K562 (cell line): ENCODE measurements around the gene KCNQ5. TPM values are rescaled to one million over a fixed set of nuclear protein-coding genes. Genes with fewer than 3 reads are reported as not detected.

Source experiments
- ATAC-seq: fragments of 200-7000 bp; cut with Tn5 transposase; 3 replicates; pipeline ENCODE4 v1.9.1; 2020; ENCODE audit warnings: moderate library complexity
- BruUV-seq: library from RNA; stranded (reverse); fragments of 400-500 nt; replicated peaks from 2 replicates; lab custom pipeline; 2021; lab: Mats Ljungman, UMichigan
- CTCF ChIA-PET: fragments of 300-600 bp; formaldehyde crosslinking; extraction: SDS; loops from one replicate; lab custom pipeline; 2021; ENCODE audit warnings: low intra/inter-chr PET ratio; lab: Yijun Ruan, JAX
- POLR2A ChIA-PET: fragments of 300-600, 350-650 bp; sonication (Branson Sonifier 250); formaldehyde crosslinking; extraction: SDS; loops from one replicate; lab custom pipeline; 2021; ENCODE audit warnings: antibody characterized with exemption, inconsistent platforms; lab: Yijun Ruan, JAX
- DNase-seq, 4 experiments: peaks; one replicate each; pipeline versions ENCODE4 v3.0.0 to v3.0.0-alpha.2; 2011 to 2018; ENCODE audit warnings: low spot score in 3 of 4, mixed read lengths in 3 of 4; ENCODE audit errors: extremely low read depth in 1 of 4
- FAIRE-seq: peaks from 2 replicates; lab custom pipeline; 2011; peaks lifted over from hg19 to GRCh38; lab: Jason Lieb, UNC
- H2AFZ ChIP-seq: 2 replicates; pipeline ENCODE4 v1.6.0; 2011; ENCODE audit warnings: low read depth, low read length, control low read depth, inconsistent platforms
- H3K27ac ChIP-seq: fragments of 200-600 bp; 3 replicates; pipeline ENCODE4 v1.8.0; 2011; ENCODE audit warnings: low read depth, mild to moderate bottlenecking, control low read depth, inconsistent platforms, low read length, moderate library complexity, mixed read lengths; ENCODE audit errors: extremely low read depth
- H3K27me3 ChIP-seq, 2 experiments: fragments of 300-600 bp in 1 of 2; 2 replicates in 1 of 2; 3 replicates in 1 of 2; pipeline versions ENCODE4 v1.6.0 to v1.8.0; 2011; ENCODE audit warnings: inconsistent platforms in 2 of 2, low read length in 2 of 2, mild to moderate bottlenecking in 1 of 2, mixed read lengths in 1 of 2, moderate library complexity in 1 of 2; ENCODE audit not compliant: control insufficient read depth in 2 of 2, insufficient read depth in 2 of 2
- H3K36me3 ChIP-seq: fragments of 300-600 bp; 3 replicates; pipeline ENCODE4 v1.8.0; 2011; ENCODE audit warnings: mild to moderate bottlenecking, low read length, inconsistent platforms; ENCODE audit not compliant: control insufficient read depth, insufficient read depth
- H3K4me1 ChIP-seq, 2 experiments: fragments of 200-600 bp in 1 of 2; replicated peaks in 1 of 2; 2 replicates in 1 of 2; 3 replicates in 1 of 2; pipeline versions ENCODE4 v1.5.1 to v1.8.0; 2011; ENCODE audit warnings: inconsistent platforms in 2 of 2, low read length in 2 of 2, mild to moderate bottlenecking in 1 of 2, mixed read lengths in 1 of 2, moderate library complexity in 1 of 2; ENCODE audit not compliant: control insufficient read depth in 2 of 2, insufficient read depth in 2 of 2
- H3K4me2 ChIP-seq: 2 replicates; pipeline ENCODE4 v1.6.1; 2011; ENCODE audit warnings: low read length, control low read depth, inconsistent platforms, mixed read lengths; ENCODE audit not compliant: insufficient read depth
- H3K4me3 ChIP-seq: fragments of 200-600 bp; sonication (generic), shearing (Covaris generic); 2 replicates; pipeline ENCODE4 v1.5.1; 2016; ENCODE audit warnings: control low read depth, inconsistent platforms
- H3K79me2 ChIP-seq: fragments of 200-600 bp; 3 replicates; pipeline ENCODE4 v1.8.0; 2011; ENCODE audit warnings: low read length, inconsistent platforms; ENCODE audit not compliant: control insufficient read depth, insufficient read depth
- H3K9ac ChIP-seq, 2 experiments: 2 replicates each; pipeline versions ENCODE4 v1.6.0 to v1.6.1; 2011; ENCODE audit warnings: low read depth in 2 of 2, low read length in 2 of 2, control low read depth in 1 of 2, inconsistent platforms in 1 of 2, mild to moderate bottlenecking in 1 of 2, mixed read lengths in 1 of 2; ENCODE audit not compliant: insufficient read depth in 1 of 2
- H3K9me1 ChIP-seq: one replicate; pipeline ENCODE4 v1.6.0; 2011; ENCODE audit warnings: inconsistent platforms, mild to moderate bottlenecking, low read length, moderate library complexity; ENCODE audit not compliant: control insufficient read depth, insufficient read depth
- H3K9me3 ChIP-seq: replicated peaks from 2 replicates; pipeline ENCODE4 v1.5.1; 2011; ENCODE audit warnings: low read depth, low read length, inconsistent platforms; ENCODE audit not compliant: control insufficient read depth, insufficient read depth
- H4K20me1 ChIP-seq: replicated peaks from 2 replicates; pipeline ENCODE4 v1.6.1; 2011; ENCODE audit warnings: low read length, inconsistent platforms, mixed read lengths; ENCODE audit not compliant: control insufficient read depth, insufficient read depth
- ASH1L ChIP-seq: fragments of 450-650 bp; IDR thresholded peaks from 2 replicates; pipeline ENCODE4 v1.6.1; 2018; ENCODE audit warnings: borderline replicate concordance, mild to moderate bottlenecking, low read depth; ENCODE audit not compliant: partially characterized antibody
- BHLHE40 ChIP-seq: IDR thresholded peaks from 2 replicates; pipeline ENCODE4 v1.6.1; 2011; ENCODE audit warnings: low read length, improper control_type of control experiment
- EP400 ChIP-seq: fragments of 450-650 bp; IDR thresholded peaks from 2 replicates; pipeline ENCODE4 v1.6.1; 2017; ENCODE audit warnings: antibody characterized with exemption, mild to moderate bottlenecking, moderate library complexity
- JUND ChIP-seq, 2 experiments: IDR thresholded peaks; 2 replicates in 1 of 2; 3 replicates in 1 of 2; pipeline ENCODE4 v1.6.1; 2011; ENCODE audit warnings: borderline replicate concordance in 2 of 2, low read depth in 2 of 2, low read length in 2 of 2, improper control_type of control experiment in 1 of 2, missing biosample characterization in 1 of 2, missing genetic modification characterization in 1 of 2, missing genetic modification reagents in 1 of 2
- LARP7 ChIP-seq: fragments of 450-650 bp; IDR thresholded peaks from 2 replicates; pipeline ENCODE4 v1.6.1; 2016
- NFIC ChIP-seq: fragments of 450-650 bp; IDR thresholded peaks from 2 replicates; pipeline ENCODE4 v1.6.1; 2017; ENCODE audit warnings: mild to moderate bottlenecking, inconsistent platforms
- NR2C1 ChIP-seq, 2 experiments: fragments of 450-650 bp; IDR thresholded peaks; 2 replicates each; pipeline ENCODE4 v1.6.1; 2017; ENCODE audit warnings: mild to moderate bottlenecking in 2 of 2, antibody characterized with exemption in 1 of 2, inconsistent platforms in 1 of 2, missing compliant biosample characterization in 1 of 2, missing genetic modification characterization in 1 of 2
- POLR3G ChIP-seq: IDR thresholded peaks from 2 replicates; pipeline ENCODE4 v1.6.1; 2011; ENCODE audit not compliant: insufficient read length, insufficient replicate concordance; ENCODE audit errors: extremely low read depth
- RBM22 ChIP-seq: fragments of 200-400 bp; formaldehyde crosslinking; IDR thresholded peaks from 2 replicates; pipeline ENCODE4 v1.6.1; 2018; ENCODE audit warnings: low read length, low read depth; ENCODE audit not compliant: poor library complexity, severe bottlenecking
- ZBTB17 ChIP-seq: fragments of 450-650 bp; formaldehyde crosslinking; IDR thresholded peaks from 2 replicates; pipeline ENCODE4 v1.4.0; 2020; ENCODE audit warnings: mild to moderate bottlenecking
- ZNF639 ChIP-seq, 2 experiments: fragments of 200-800 bp in 1 of 2; sonication (Bioruptor generic) in 1 of 2; sonication (generic) in 1 of 2; formaldehyde crosslinking in 1 of 2; IDR thresholded peaks in 1 of 2; conservative IDR thresholded peaks in 1 of 2; 2 replicates each; pipeline versions ENCODE4 v1.5.0 to v1.6.1; 2016 to 2020; ENCODE audit warnings: missing compliant biosample characterization in 1 of 2, missing genetic modification characterization in 1 of 2, missing genetic modification reagents in 1 of 2
- ZNF644 ChIP-seq: fragments of 200-800 bp; sonication (Bioruptor generic); IDR thresholded peaks from 2 replicates; pipeline ENCODE4 v1.6.1; 2016; ENCODE audit warnings: low read depth, missing genetic modification characterization, missing compliant biosample characterization
- ZNF766 ChIP-seq: fragments of 200-800 bp; sonication (Bioruptor generic); conservative IDR thresholded peaks from 2 replicates; pipeline ENCODE4 v1.6.1; 2016; ENCODE audit warnings: missing genetic modification characterization, missing compliant biosample characterization
- WGBS: fragments of 100-300 bp; shearing (Covaris generic); methylation state at CpG from one replicate; pipeline ENCODE4 v1.1.6; 2016; ENCODE audit warnings: low coverage, mixed read lengths; ENCODE audit not compliant: insufficient coverage; ENCODE audit errors: missing lambda C conversion rate; 5-methylcytosine and 5-hydroxymethylcytosine counted together
- in situ Hi-C: fragments of 300-500 bp; cut with MboI; formaldehyde crosslinking; loops from 4 replicates; pipeline ENCODE4 v1.15.0; 2018; ENCODE audit warnings: inconsistent platforms, mixed read lengths
- intact Hi-C: fragments of 100-400 bp; cut with micrococcal nuclease; formaldehyde crosslinking; loops from 2 replicates; pipeline ENCODE4 v1.14.2; 2022
- polyA plus RNA-seq, 8 experiments: library from polyadenylated mRNA; depleted of rRNA in 4 of 8; stranded (reverse) in 5 of 8; unstranded in 3 of 8; fragments of >200 nt; fragmentation: Nextera tagmentation in 2 of 8; fragmentation: Illumina TruSeq in 1 of 8; extraction: Ambion mirVana in 2 of 8; extraction: Trizol in 1 of 8; gene quantifications; 2 replicates each; pipeline versions ENCODE4 v1.2.1 to v1.2.3, GENCODE V29; 2011 to 2014; ENCODE audit warnings: inconsistent platforms in 1 of 8, missing spikeins in 1 of 8
- total RNA-seq, 7 experiments: library from RNA; depleted of rRNA in 6 of 7; stranded (reverse); fragments of >200 nt in 6 of 7; fragmentation: Illumina TruSeq in 2 of 7; extraction: Trizol in 2 of 7; gene quantifications; 2 replicates each; pipeline versions ENCODE4 v1.2.1 to v1.2.3, GENCODE V29; 2011 to 2021; ENCODE audit warnings: low replicate concordance in 1 of 7
- TF ChIP-seq, protein P1 (sequence below): fragments of 450-650 bp; IDR thresholded peaks from 2 replicates; pipeline ENCODE4 v1.6.1; 2016; ENCODE audit warnings: missing biosample characterization, missing genetic modification characterization
- TF ChIP-seq, protein P2 (sequence below): fragments of 250-450 bp; sonication (Bioruptor Pico); IDR thresholded peaks from 2 replicates; pipeline ENCODE4 v1.9.0; 2021; ENCODE audit warnings: mild to moderate bottlenecking, inconsistent platforms
- TF ChIP-seq, protein P3 (sequence below): fragments of 250-450 bp; sonication (Bioruptor Pico); IDR thresholded peaks from 2 replicates; pipeline ENCODE4 v1.6.1; 2021; ENCODE audit warnings: mild to moderate bottlenecking

KCNQ5 gene
- total and polyA plus RNA-seq, 9 of the 15 experiments (the other 6 are each of a cell fraction or from before 2014, with no cell fraction given), result 0.31 to 5.9 (median 2.6) TPM

- TF ChIP-seq JUND (IDR thresholded peaks at IDR 0.05; ENCODE audit: borderline replicate concordance, low read depth, low read length) (no peak), JUND (tag; IDR thresholded peaks at IDR 0.05; ENCODE audit: borderline replicate concordance, low read depth, low read length) (no peak), EP400 (no peak), ASH1L (no peak), RBM22 (no peak), ZBTB17 (CRISPR knock-in tag) (no peak)
- TF ChIP-seq, protein P1, sequence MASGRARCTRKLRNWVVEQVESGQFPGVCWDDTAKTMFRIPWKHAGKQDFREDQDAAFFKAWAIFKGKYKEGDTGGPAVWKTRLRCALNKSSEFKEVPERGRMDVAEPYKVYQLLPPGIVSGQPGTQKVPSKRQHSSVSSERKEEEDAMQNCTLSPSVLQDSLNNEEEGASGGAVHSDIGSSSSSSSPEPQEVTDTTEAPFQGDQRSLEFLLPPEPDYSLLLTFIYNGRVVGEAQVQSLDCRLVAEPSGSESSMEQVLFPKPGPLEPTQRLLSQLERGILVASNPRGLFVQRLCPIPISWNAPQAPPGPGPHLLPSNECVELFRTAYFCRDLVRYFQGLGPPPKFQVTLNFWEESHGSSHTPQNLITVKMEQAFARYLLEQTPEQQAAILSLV, result no peak
Measured at GRCh38 chr6:73083886-73084285, 462.0 kb downstream of the KCNQ5 start (continued).

DNA sequence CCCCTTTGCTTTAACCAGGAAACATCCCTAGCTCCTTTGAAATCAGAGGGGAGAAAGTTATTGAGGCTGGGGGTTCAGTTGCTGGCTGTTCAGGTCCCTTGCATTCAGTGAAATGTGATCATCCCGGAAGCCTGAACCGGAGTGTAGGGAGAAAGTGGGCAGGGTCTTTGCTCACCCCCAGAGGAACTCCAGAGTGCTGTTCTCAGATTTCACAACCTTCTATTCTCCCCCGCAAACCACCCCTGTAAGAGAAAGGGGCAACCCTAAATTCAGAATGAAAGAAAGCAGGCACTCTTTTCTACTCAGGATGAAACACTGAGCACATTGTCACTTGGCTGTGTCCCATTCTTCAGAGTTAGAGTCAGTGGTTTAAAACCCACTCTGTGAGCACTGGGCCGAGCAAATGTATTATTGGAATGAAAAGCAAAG lies 463.6 kb downstream of the KCNQ5 start:
- Histone ChIP-seq H3K4me2 (no peak overlapping the region), H3K79me2 (no peaks in the 10 kb centered on the region), H2AFZ (no peak overlapping the region), H3K9ac (no peak overlapping the region), H3K4me3 (no peak overlapping the region), H3K4me1 (no peaks in the 10 kb centered on the region), H3K36me3 (no peaks in the 10 kb centered on the region), H3K27ac (no peak overlapping the region), H3K9me3 (no peaks in the 10 kb centered on the region), H3K9me1 (no peaks in the 10 kb centered on the region), H4K20me1 (no peaks in the 10 kb centered on the region), H3K27me3 (no peaks in the 10 kb centered on the region)
- ATAC-seq, result no peak
- ChIA-PET CTCF (no interaction called here), POLR2A (no interaction called here)
- BruUV-seq, result no TSS peak
- in situ Hi-C loops (no loop called here), intact Hi-C loops (no loop called here)
- 12% methylated on average over 4 of the region's 4 CpGs for whole genome bisulfite sequencing
- FAIRE-seq, result no peak
- no peak for DNase-seq
- TF ChIP-seq LARP7 (no peak), ZNF644 (tag) (no peak), NR2C1 (IDR thresholded peaks at IDR 0.05) (no peak), NR2C1 (tag; IDR thresholded peaks at IDR 0.05) (no peak), POLR3G (no peak), BHLHE40 (no peak), ZNF639 (CRISPR knock-in tag; conservative IDR thresholded peaks at IDR 0.05 in 1 of 2, IDR thresholded peaks at IDR 0.05 in 1 of 2) (no peak), ZNF766 (CRISPR knock-in tag) (no peak), NFIC (no peak)
- TF ChIP-seq, protein P2, sequence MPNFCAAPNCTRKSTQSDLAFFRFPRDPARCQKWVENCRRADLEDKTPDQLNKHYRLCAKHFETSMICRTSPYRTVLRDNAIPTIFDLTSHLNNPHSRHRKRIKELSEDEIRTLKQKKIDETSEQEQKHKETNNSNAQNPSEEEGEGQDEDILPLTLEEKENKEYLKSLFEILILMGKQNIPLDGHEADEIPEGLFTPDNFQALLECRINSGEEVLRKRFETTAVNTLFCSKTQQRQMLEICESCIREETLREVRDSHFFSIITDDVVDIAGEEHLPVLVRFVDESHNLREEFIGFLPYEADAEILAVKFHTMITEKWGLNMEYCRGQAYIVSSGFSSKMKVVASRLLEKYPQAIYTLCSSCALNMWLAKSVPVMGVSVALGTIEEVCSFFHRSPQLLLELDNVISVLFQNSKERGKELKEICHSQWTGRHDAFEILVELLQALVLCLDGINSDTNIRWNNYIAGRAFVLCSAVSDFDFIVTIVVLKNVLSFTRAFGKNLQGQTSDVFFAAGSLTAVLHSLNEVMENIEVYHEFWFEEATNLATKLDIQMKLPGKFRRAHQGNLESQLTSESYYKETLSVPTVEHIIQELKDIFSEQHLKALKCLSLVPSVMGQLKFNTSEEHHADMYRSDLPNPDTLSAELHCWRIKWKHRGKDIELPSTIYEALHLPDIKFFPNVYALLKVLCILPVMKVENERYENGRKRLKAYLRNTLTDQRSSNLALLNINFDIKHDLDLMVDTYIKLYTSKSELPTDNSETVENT (CRISPR knock-in tag), result no peak
- TF ChIP-seq, protein P3, sequence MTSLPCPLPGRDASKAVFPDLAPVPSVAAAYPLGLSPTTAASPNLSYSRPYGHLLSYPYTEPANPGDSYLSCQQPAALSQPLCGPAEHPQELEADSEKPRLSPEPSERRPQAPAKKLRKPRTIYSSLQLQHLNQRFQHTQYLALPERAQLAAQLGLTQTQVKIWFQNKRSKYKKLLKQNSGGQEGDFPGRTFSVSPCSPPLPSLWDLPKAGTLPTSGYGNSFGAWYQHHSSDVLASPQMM (CRISPR knock-in tag), result no peak
